HepG2 (cell line): Measurements from ENCODE around the gene BMI1. TPM values are rescaled to one million over a fixed set of nuclear protein-coding genes. Genes with fewer than 3 reads are reported as not detected.

Experiments used
- ATAC-seq: fragments of 200-7000 bp; cut with Tn5 transposase; 3 replicates; pipeline ENCODE4 v1.9.1; 2020; ENCODE audit warnings: mild to moderate bottlenecking, moderate library complexity
- BruUV-seq: library from RNA; stranded (reverse); fragments of 400-500 nt; replicated peaks from 2 replicates; lab custom pipeline; 2021; lab: Mats Ljungman, UMichigan
- CTCF ChIA-PET: fragments of 300-600 bp; formaldehyde crosslinking; extraction: SDS; loops from one replicate; lab custom pipeline; 2021; ENCODE audit warnings: low total read pairs, inconsistent platforms, low intra/inter-chr PET ratio; lab: Yijun Ruan, JAX
- POLR2A ChIA-PET: fragments of 350-600 bp; sonication (Branson Sonifier 250); formaldehyde crosslinking; loops from one replicate; lab custom pipeline; 2020; ENCODE audit warnings: antibody characterized with exemption, inconsistent platforms; lab: Yijun Ruan, JAX
- DNase-seq: peaks from one replicate; pipeline ENCODE4 v3.0.0-alpha.2; 2015; ENCODE audit warnings: low spot score
- FAIRE-seq: peaks from 3 replicates; lab custom pipeline; 2011; peaks lifted over from hg19 to GRCh38; lab: Jason Lieb, UNC
- H2AFZ ChIP-seq: one replicate; pipeline ENCODE4 v1.6.1; 2011; ENCODE audit warnings: low read length, inconsistent platforms
- H3K27ac ChIP-seq: fragments of 300-600 bp; 3 replicates; pipeline ENCODE4 v1.8.0; 2011; ENCODE audit warnings: mixed run types, mild to moderate bottlenecking, mixed read lengths, low read length, inconsistent platforms; ENCODE audit not compliant: insufficient read depth; ENCODE audit errors: extremely low read length
- H3K27me3 ChIP-seq, 2 experiments: fragments of 200-600 bp in 1 of 2; 2 replicates in 1 of 2; 3 replicates in 1 of 2; pipeline versions ENCODE4 v1.6.0 to v1.8.0; 2011; ENCODE audit warnings: low read length in 2 of 2, mild to moderate bottlenecking in 2 of 2, moderate library complexity in 2 of 2, inconsistent platforms in 1 of 2; ENCODE audit not compliant: insufficient read depth in 2 of 2, control insufficient read depth in 1 of 2
- H3K36me3 ChIP-seq, 2 experiments: fragments of 200-600 bp in 1 of 2; replicated peaks in 1 of 2; 2 replicates in 1 of 2; 3 replicates in 1 of 2; pipeline versions ENCODE4 v1.5.1 to v1.8.0; 2011; ENCODE audit warnings: low read length in 2 of 2, inconsistent platforms in 1 of 2; ENCODE audit not compliant: insufficient read depth in 2 of 2, control insufficient read depth in 1 of 2
- H3K4me1 ChIP-seq: 2 replicates; pipeline ENCODE4 v1.5.1; 2012; ENCODE audit warnings: low read length, inconsistent platforms; ENCODE audit not compliant: insufficient read depth
- H3K4me2 ChIP-seq: 2 replicates; pipeline ENCODE4 v1.6.0; 2011; ENCODE audit warnings: low read depth, low read length, inconsistent platforms
- H3K4me3 ChIP-seq, 3 experiments: fragments of 200-600 bp in 1 of 3; sonication (generic), shearing (Covaris generic) in 1 of 3; replicated peaks in 1 of 3; 2 replicates each; pipeline ENCODE4 v1.5.1; 2011 to 2016; ENCODE audit warnings: low read length in 3 of 3, inconsistent platforms in 2 of 3, low read depth in 2 of 3, mild to moderate bottlenecking in 2 of 3, control low read depth in 1 of 3, mixed read lengths in 1 of 3; ENCODE audit not compliant: insufficient read depth in 1 of 3
- H3K79me2 ChIP-seq: one replicate; pipeline ENCODE4 v1.6.1; 2011; ENCODE audit warnings: low read length, inconsistent platforms; ENCODE audit not compliant: insufficient read depth
- H3K9ac ChIP-seq: 2 replicates; pipeline ENCODE4 v1.6.0; 2011; ENCODE audit warnings: mild to moderate bottlenecking, low read depth, low read length, inconsistent platforms; ENCODE audit not compliant: insufficient read depth
- H3K9me3 ChIP-seq: 2 replicates; pipeline ENCODE4 v1.5.1; 2012; ENCODE audit warnings: mild to moderate bottlenecking, low read length
- H4K20me1 ChIP-seq: 2 replicates; pipeline ENCODE4 v1.6.0; 2011; ENCODE audit warnings: inconsistent platforms, mild to moderate bottlenecking, low read length, moderate library complexity; ENCODE audit not compliant: insufficient read depth
- ARID3A ChIP-seq: IDR thresholded peaks from 2 replicates; pipeline ENCODE4 v1.6.1; 2012; ENCODE audit warnings: low read depth, low read length, improper control_type of control experiment
- CREB1 ChIP-seq, 2 experiments: fragments of 450-650 bp in 1 of 2; IDR thresholded peaks; 2 replicates each; pipeline ENCODE4 v1.6.1; 2016 to 2017; ENCODE audit warnings: control low read depth in 1 of 2, mild to moderate bottlenecking in 1 of 2, missing compliant biosample characterization in 1 of 2, missing genetic modification characterization in 1 of 2
- HES4 ChIP-seq: sonication (generic); formaldehyde crosslinking; IDR thresholded peaks from 2 replicates; pipeline ENCODE4 v1.9.0; 2021; ENCODE audit warnings: mild to moderate bottlenecking, missing genetic modification reagents, borderline replicate concordance
- MEF2D ChIP-seq: sonication (generic); formaldehyde crosslinking; IDR thresholded peaks from 2 replicates; pipeline ENCODE4 v1.5.1; 2020; ENCODE audit warnings: mild to moderate bottlenecking, missing genetic modification reagents
- NFKBIZ ChIP-seq: IDR thresholded peaks from 2 replicates; pipeline ENCODE4 v1.6.1; 2018; ENCODE audit warnings: missing genetic modification reagents, missing compliant biosample characterization
- RFX1 ChIP-seq: fragments of 450-650 bp; IDR thresholded peaks from 2 replicates; pipeline ENCODE4 v1.6.1; 2017
- TCF7L2 ChIP-seq: IDR thresholded peaks from 2 replicates; pipeline ENCODE4 v1.6.1; 2011; ENCODE audit warnings: mild to moderate bottlenecking, low read depth, low read length, moderate library complexity
- TFDP1 ChIP-seq: IDR thresholded peaks from 2 replicates; pipeline ENCODE4 v1.6.1; 2016; ENCODE audit warnings: missing compliant biosample characterization, missing genetic modification reagents, borderline replicate concordance
- ZNF18 ChIP-seq: sonication (generic); formaldehyde crosslinking; IDR thresholded peaks from 2 replicates; pipeline ENCODE4 v1.8.0; 2022; ENCODE audit warnings: mild to moderate bottlenecking, missing genetic modification reagents; ENCODE audit not compliant: insufficient replicate concordance
- ZNF549 ChIP-seq: sonication (generic); formaldehyde crosslinking; IDR thresholded peaks from 2 replicates; pipeline ENCODE4 v1.5.0; 2020; ENCODE audit warnings: missing genetic modification reagents
- ZNF788 ChIP-seq: sonication (generic); formaldehyde crosslinking; IDR thresholded peaks from 2 replicates; pipeline ENCODE4 v1.5.0; 2020; ENCODE audit warnings: mild to moderate bottlenecking, missing genetic modification reagents, borderline replicate concordance
- WGBS: methylation state at CpG from one replicate; pipeline ENCODE4 v1.1.6; 2017; ENCODE audit warnings: low lambda C conversion rate; 5-methylcytosine and 5-hydroxymethylcytosine counted together
- in situ Hi-C: cut with HindIII; loops from 2 replicates; pipeline ENCODE4 v1.10.0; 2017; ENCODE audit warnings: low pct_unique_long_range_greater_than_20kb; ENCODE audit not compliant: extremely low pct_ligation_motif_present
- intact Hi-C: fragments of 100-400 bp; cut with micrococcal nuclease; formaldehyde crosslinking; loops from one replicate; pipeline ENCODE4 v1.10.0; 2022; ENCODE audit not compliant: unreplicated experiment
- polyA plus RNA-seq, 8 experiments: library from polyadenylated mRNA; depleted of rRNA in 3 of 8; stranded (reverse) in 7 of 8; unstranded in 1 of 8; fragments of >200 nt; fragmentation: Illumina TruSeq in 4 of 8; extraction: Trizol in 4 of 8; gene quantifications; 2 replicates each; pipeline versions ENCODE4 v1.2.1 to v1.2.3, GENCODE V29; 2011 to 2016; ENCODE audit warnings: low read depth in 4 of 8, missing spikeins in 1 of 8, mixed read lengths in 1 of 8; ENCODE audit not compliant: insufficient read depth in 1 of 8
- total RNA-seq, 5 experiments: library from RNA; depleted of rRNA; stranded (reverse); fragments of >200 nt; fragmentation: Illumina TruSeq; extraction: Trizol; gene quantifications; 2 replicates each; pipeline ENCODE4 v1.2.3, GENCODE V29; 2016; ENCODE audit warnings: low read depth in 1 of 5

Gene BMI1
- total and polyA plus RNA-seq, 2 of the 13 experiments (the other 11 are each of a cell fraction or from before 2014, with no cell fraction given): 30.5 to 44.0 TPM

- no peak for TF ChIP-seq ARID3A
- TF ChIP-seq RFX1: no peak
- TF ChIP-seq TCF7L2: no peak
- no peak for TF ChIP-seq HES4
- TF ChIP-seq MEF2D (CRISPR knock-in tag): no peak
- TF ChIP-seq NFKBIZ: no peak
- no peak for TF ChIP-seq ZNF549 (CRISPR knock-in tag)
- TF ChIP-seq, all 625 proteins: peak for 0
- H3K79me2 ChIP-seq: no peaks in the 10 kb centered on the region
- H3K4me2 ChIP-seq: no peak overlapping the region
- H3K9ac ChIP-seq: no peak overlapping the region
- H3K27me3 ChIP-seq: no peaks in the 10 kb centered on the region
- no peak overlapping the region for H3K4me3 ChIP-seq
- no peaks in the 10 kb centered on the region for H3K9me3 ChIP-seq
- FAIRE-seq (no peak), ATAC-seq (no peak), DNase-seq (no peak)
- WGBS: 56% methylated on average over 2 of the region's 2 CpGs
- no peak overlapping the region for H2AFZ ChIP-seq
- in situ Hi-C loops: loop anchor here (25.0 kb wide), 2 partner anchors 407 to 793 kb away; partner anchors contain the start of gene PIP4K2A
- no peaks in the 10 kb centered on the region for H4K20me1 ChIP-seq
- intact Hi-C loops: no loop called here
- no peaks in the 10 kb centered on the region for H3K4me1 ChIP-seq
- CTCF ChIA-PET: no interaction called here
- H3K27ac ChIP-seq: no peak overlapping the region
- no peaks in the 10 kb centered on the region for H3K36me3 ChIP-seq
- BruUV-seq: no TSS peak
- POLR2A ChIA-PET: no interaction called here
These were observed 15.2 kb upstream of the BMI1 start for GRCh38 chr10:22305721-22306120.

GRCh38 chr10:22308390-22308789 lies 12.5 kb upstream of the BMI1 start:
- no peaks in the 10 kb centered on the region for H3K79me2 ChIP-seq
- H3K4me3 ChIP-seq: no peak overlapping the region
- no peak overlapping the region for H3K9ac ChIP-seq
- no peaks in the 10 kb centered on the region for H3K36me3 ChIP-seq
- no peak for DNase-seq
- no peak overlapping the region for H2AFZ ChIP-seq
- WGBS: 6% methylated on average over 2 of the region's 2 CpGs
- 0 out of 5 replicates have a peak, but pooled peaks cover 0 to 4% of the 10 kb centered on the region in 2 experiments for H3K27me3 ChIP-seq
- no TSS peak for BruUV-seq
- H3K9me3 ChIP-seq: no peaks in the 10 kb centered on the region
- CTCF ChIA-PET: no interaction called here
- in situ Hi-C loops (loop anchor here (25.0 kb wide), 2 partner anchors 404 to 796 kb away; partner anchors contain the start of gene PIP4K2A), intact Hi-C loops (no loop called here)
- TF ChIP-seq ZNF18 (CRISPR knock-in tag): no peak
- TF ChIP-seq TFDP1: no peak
- TF ChIP-seq ZNF788 (CRISPR knock-in tag): no peak
- 0 out of 2 replicates have a peak, but pooled peaks have one; percentile 9 for TF ChIP-seq CREB1 (IDR thresholded peaks at IDR 0.05)
- TF ChIP-seq CREB1 (CRISPR knock-in tag; IDR thresholded peaks at IDR 0.05): no peak
- no peak overlapping the region for H3K4me2 ChIP-seq
- POLR2A ChIA-PET: no interaction called here
- no peak for ATAC-seq
- no peaks in the 10 kb centered on the region for H3K4me1 ChIP-seq
- H4K20me1 ChIP-seq: no peaks in the 10 kb centered on the region
- FAIRE-seq: no peak
- no peak overlapping the region for H3K27ac ChIP-seq
